Esophagus muscularis mucosa (tissue), 4 donors: Measurements from ENCODE around the gene PTPMT1. TPM values are rescaled to one million over a fixed set of nuclear protein-coding genes. Genes with fewer than 3 reads are reported as not detected.
A peak's percentile ranks its signal among the peaks of the same experiment; 100 is the strongest.

ENCODE experiments used
- DNase-seq: peaks from one replicate; pipeline ENCODE4 v3.0.0-alpha.2; 2017; ENCODE audit errors: extremely low spot score
- H3K27ac ChIP-seq, 4 donors: fragments of 200-600 bp; sonication (generic); replicated peaks in 1 of 4; 1 replicate in 3 of 4; 2 replicates in 1 of 4; pipeline ENCODE4 v1.5.1; 2016 to 2019; ENCODE audit warnings: mild to moderate bottlenecking in 1 of 4
- H3K27me3 ChIP-seq, 4 donors: fragments of 200-600 bp; sonication (generic); one replicate each; pipeline versions ENCODE4 v1.5.1 to v1.6.0; 2016 to 2019
- H3K36me3 ChIP-seq, 4 donors: fragments of 200-600 bp; sonication (generic); one replicate each; pipeline ENCODE4 v1.5.1; 2016 to 2019
- H3K4me1 ChIP-seq, 4 donors: fragments of 200-600 bp; sonication (generic); one replicate each; pipeline ENCODE4 v1.5.1; 2016 to 2019
- H3K4me3 ChIP-seq, 4 donors: fragments of 200-600 bp; sonication (generic); 1 replicate in 2 of 4; 2 replicates in 2 of 4; pipeline ENCODE4 v1.5.1; 2016 to 2019; ENCODE audit warnings: mild to moderate bottlenecking in 4 of 4, moderate library complexity in 1 of 4
- H3K9me3 ChIP-seq, 4 donors: fragments of 200-600 bp; sonication (generic); 1 replicate in 3 of 4; 2 replicates in 1 of 4; pipeline ENCODE4 v1.5.1; 2016 to 2019
- CTCF ChIP-seq, 3 experiments: fragments of 200-600 bp in 2 of 3; fragments of 450-650 bp in 1 of 3; sonication (generic) in 2 of 3; IDR thresholded peaks; one replicate each; pipeline ENCODE4 v1.5.1; 2017 to 2019; ENCODE audit warnings: antibody characterized with exemption in 3 of 3, mild to moderate bottlenecking in 2 of 3, moderate library complexity in 1 of 3
- EP300 ChIP-seq: sonication (generic); formaldehyde crosslinking; IDR thresholded peaks from one replicate; pipeline ENCODE4 v1.6.1; 2017; ENCODE audit warnings: antibody characterized with exemption
- POLR2A ChIP-seq: fragments of 450-650 bp; IDR thresholded peaks from one replicate; pipeline ENCODE4 v1.6.1; 2017; ENCODE audit warnings: antibody characterized with exemption, moderate library complexity, mild to moderate bottlenecking, low read depth
- POLR2AphosphoS5 ChIP-seq, 2 donors: sonication (generic); formaldehyde crosslinking; IDR thresholded peaks; one replicate each; pipeline ENCODE4 v1.6.1; 2017; ENCODE audit warnings: antibody characterized with exemption in 2 of 2
- WGBS: methylation state at CpG from one replicate; pipeline ENCODE4 v1.1.5; 2018; 5-methylcytosine and 5-hydroxymethylcytosine counted together
- intact Hi-C: fragments of 100-400 bp; cut with DNase I; formaldehyde crosslinking; loops from one replicate; pipeline ENCODE4 v1.15.1; 2023
- total RNA-seq, 4 donors: library from RNA; depleted of rRNA; stranded (reverse); fragments of >200 nt; gene quantifications; one replicate each; pipeline versions ENCODE4 v1.1.0 to v1.2.1, GENCODE V29; 2016

PTPMT1 gene
- total RNA-seq, 4 donors from 2014 or later = 63.0 to 96.4 (median 79.6) TPM

- intact Hi-C loops = no loop called here
- peaks cover 36 to 57% (median 43%) of the 10 kb centered on the region in 4 donors for H3K4me1 ChIP-seq
- no peak for DNase-seq
- H3K27me3 ChIP-seq = no peaks in the 10 kb centered on the region
- H3K9me3 ChIP-seq = no peaks in the 10 kb centered on the region
- peak overlapping the region in 3 of 4 donors; percentile 81 to 86 (median 86) for H3K27ac ChIP-seq
- 48% methylated on average over 13 of the region's 13 CpGs for WGBS
- peaks cover 46 to 67% (median 56%) of the 10 kb centered on the region in 4 donors for H3K36me3 ChIP-seq
- TF ChIP-seq CTCF (IDR thresholded peaks at IDR 0.05) (no peak), EP300 (no peak), POLR2AphosphoS5 (IDR thresholded peaks at IDR 0.05) (no peak), POLR2A (no peak)
- H3K4me3 ChIP-seq = peak overlapping the region; percentile 87 to 92 (median 91)
These were observed 12.2 kb downstream of the PTPMT1 start for GRCh38 chr11:47577460-47578041.

GRCh38 chr11:47578524-47579494 lies 13.4 kb downstream of the PTPMT1 start, which contains the start of the genes KBTBD4 and NDUFS3:
Gene KBTBD4 (minus strand): TSS chr11:47578970. CDS start chr11:47578951, 19 bp downstream.
Gene NDUFS3 (plus strand): TSS chr11:47579074. CDS start chr11:47579092, 18 bp downstream.
- peak; percentile 96 for DNase-seq
- peak within 1 kb of the TSS; percentile 87 to 92 (median 91) for H3K4me3 ChIP-seq
- H3K27ac ChIP-seq = peak within 1 kb of the TSS; percentile 81 to 89 (median 86)
- WGBS = under 1% methylated on average over 56 of the region's 72 CpGs
- intact Hi-C loops = no loop called here
- peaks cover 28 to 45% (median 34%) of the 10 kb centered on the region in 4 donors for H3K4me1 ChIP-seq
- TF ChIP-seq EP300 (no peak), CTCF (IDR thresholded peaks at IDR 0.05) (no peak), POLR2AphosphoS5 (IDR thresholded peaks at IDR 0.05) (peak; percentile 93), POLR2A (peak; percentile 47)
- H3K36me3 ChIP-seq = peaks cover 47 to 67% (median 57%) of the 10 kb centered on the region in 4 donors
- no peaks in the 10 kb centered on the region for H3K9me3 ChIP-seq
- no peaks in the 10 kb centered on the region for H3K27me3 ChIP-seq

GRCh38 chr11:47583844-47584243 lies 18.4 kb downstream of the PTPMT1 start:
- intact Hi-C loops = no loop called here
- no peak for TF ChIP-seq POLR2A
- TF ChIP-seq POLR2AphosphoS5 (IDR thresholded peaks at IDR 0.05) = no peak
- no peak for TF ChIP-seq EP300
- no peak for TF ChIP-seq CTCF (IDR thresholded peaks at IDR 0.05)
- DNase-seq = no peak
- peaks cover 47 to 59% (median 53%) of the 10 kb centered on the region in 4 donors for H3K36me3 ChIP-seq
- H3K27me3 ChIP-seq = peaks cover 0 to under 1% (median 0%) of the 10 kb centered on the region in 4 donors
- no peak overlapping the region for H3K27ac ChIP-seq
- peaks cover 11 to 34% (median 28%) of the 10 kb centered on the region in 4 donors for H3K4me1 ChIP-seq
- no peak overlapping the region for H3K4me3 ChIP-seq
- WGBS = 81% methylated on average over 5 of the region's 5 CpGs
- H3K9me3 ChIP-seq = no peaks in the 10 kb centered on the region

GRCh38 chr11:47586098-47586855 lies 20.9 kb downstream of the PTPMT1 start, which contains the start of gene FAM180B:
Gene FAM180B (plus strand): TSS chr11:47586678. CDS start chr11:47586769, 91 bp downstream.
- H3K36me3 ChIP-seq = peaks cover 39 to 49% (median 43%) of the 10 kb centered on the region in 4 donors
- no peaks in the 10 kb centered on the region for H3K9me3 ChIP-seq
- TF ChIP-seq EP300 (no peak), CTCF (IDR thresholded peaks at IDR 0.05) (no peak), POLR2A (no peak), POLR2AphosphoS5 (IDR thresholded peaks at IDR 0.05) (no peak)
- DNase-seq = no peak
- WGBS = 82% methylated on average over 10 of the region's 12 CpGs
- intact Hi-C loops = no loop called here
- peaks cover 0 to 24% (median 10%) of the 10 kb centered on the region in 4 donors for H3K27me3 ChIP-seq
- peak within 1 kb of the TSS in 1 of 4 donors; percentile 18 for H3K27ac ChIP-seq
- peaks cover 0 to 28% (median 22%) of the 10 kb centered on the region in 4 donors for H3K4me1 ChIP-seq
- H3K4me3 ChIP-seq = no peak within 1 kb of the TSS
